NCI-H2196 treated with DMSO at 0.1 percent for 48 hours (cell line): ENCODE results near the gene NPEPL1.
"Not testable (repeated sequence)": the region's sequence is repeated elsewhere in the genome, so short reads cannot be mapped to it uniquely, and the experiment has no call there.

Source experiments
- DNase-seq: peaks from one replicate; lab custom pipeline; 2025; ENCODE audit not compliant: unreplicated experiment; lab: John Stamatoyannopoulos, UW

The NPEPL1 gene

GRCh38 chr20:58737198-58737597 is 44.6 kb downstream of the NPEPL1 start:
- no peak for DNase-seq

- no peak for DNase-seq
Measured at GRCh38 chr20:58740356-58741308, 48.0 kb downstream of the NPEPL1 start.

- no peak for DNase-seq
Measured at GRCh38 chr20:58741384-58741783, 48.8 kb downstream of the NPEPL1 start.

GRCh38 chr20:58742668-58743566 is 50.3 kb downstream of the NPEPL1 start:
- DNase-seq, result no peak

- no peak for DNase-seq
Measured at GRCh38 chr20:58743929-58744534, 51.4 kb downstream of the NPEPL1 start.

- DNase-seq, result no peak
Measured at GRCh38 chr20:58744836-58745235, 52.2 kb downstream of the NPEPL1 start.

- DNase-seq, result no peak
Measured at GRCh38 chr20:58745391-58745790, 52.8 kb downstream of the NPEPL1 start.

GRCh38 chr20:58746620-58747019 is 54.0 kb downstream of the NPEPL1 start:
- DNase-seq, result no peak

GRCh38 chr20:58747211-58747610 is 54.6 kb downstream of the NPEPL1 start:
- no peak for DNase-seq

GRCh38 chr20:58748618-58749017 is 56.0 kb downstream of the NPEPL1 start:
- DNase-seq, result no peak

- no peak for DNase-seq
Measured at GRCh38 chr20:58749098-58749769, 56.6 kb downstream of the NPEPL1 start.

- no peak for DNase-seq
Measured at GRCh38 chr20:58749979-58750378, 57.4 kb downstream of the NPEPL1 start.

- not testable (repeated sequence) for DNase-seq
Measured at GRCh38 chr20:58750706-58751105, 58.1 kb downstream of the NPEPL1 start.

- DNase-seq, result no peak
Measured at GRCh38 chr20:58751979-58752378, 59.4 kb downstream of the NPEPL1 start.

GRCh38 chr20:58752565-58752964 is 60.0 kb downstream of the NPEPL1 start:
- no peak for DNase-seq

GRCh38 chr20:58753267-58753921 is 60.8 kb downstream of the NPEPL1 start:
- no peak for DNase-seq

GRCh38 chr20:58753922-58754551 is 61.4 kb downstream of the NPEPL1 start:
- DNase-seq, result no peak

- no peak for DNase-seq
Measured at GRCh38 chr20:58754584-58754983, 62.0 kb downstream of the NPEPL1 start.

- no peak for DNase-seq
Measured at GRCh38 chr20:58755062-58755697, 62.6 kb downstream of the NPEPL1 start.
